Liver (tissue), 9 donors: Measurements from ENCODE around the gene OXNAD1. TPM values are rescaled to one million over a fixed set of nuclear protein-coding genes. Genes with fewer than 3 reads are reported as not detected.
A peak's percentile ranks its signal among the peaks of the same experiment; 100 is the strongest.

Experiments
- DNase-seq: peaks from one replicate; pipeline ENCODE4 v3.0.0-alpha.2; 2017; ENCODE audit warnings: low spot score
- H3K27ac ChIP-seq, 2 donors: one replicate each; pipeline ENCODE4 v1.7.0; 2013; ENCODE audit warnings: inconsistent platforms in 2 of 2, low read length in 2 of 2, control low read depth in 1 of 2, low read depth in 1 of 2, mild to moderate bottlenecking in 1 of 2
- H3K27me3 ChIP-seq, 4 donors: one replicate each; pipeline versions ENCODE4 v1.6.1 to v1.7.0; 2013; ENCODE audit warnings: low read length in 3 of 4, inconsistent platforms in 1 of 4, mild to moderate bottlenecking in 1 of 4, moderate library complexity in 1 of 4; ENCODE audit not compliant: control insufficient read depth in 4 of 4, insufficient read depth in 4 of 4
- H3K36me3 ChIP-seq, 4 donors: one replicate each; pipeline versions ENCODE4 v1.6.1 to v1.7.0; 2013; ENCODE audit warnings: low read length in 3 of 4, mild to moderate bottlenecking in 3 of 4, low read depth in 1 of 4, moderate library complexity in 1 of 4; ENCODE audit not compliant: control insufficient read depth in 4 of 4, insufficient read depth in 3 of 4
- H3K4me1 ChIP-seq, 4 donors: one replicate each; pipeline versions ENCODE4 v1.6.1 to v1.7.0; 2013; ENCODE audit warnings: low read length in 3 of 4, mild to moderate bottlenecking in 3 of 4, moderate library complexity in 1 of 4; ENCODE audit not compliant: control insufficient read depth in 4 of 4, insufficient read depth in 4 of 4
- H3K4me3 ChIP-seq, 3 donors: one replicate each; pipeline versions ENCODE4 v1.6.1 to v1.7.0; 2013; ENCODE audit warnings: low read length in 3 of 3, control low read depth in 1 of 3, low read depth in 1 of 3, mild to moderate bottlenecking in 1 of 3
- H3K9ac ChIP-seq, 2 donors: one replicate each; pipeline ENCODE4 v1.7.0; 2013; ENCODE audit warnings: low read length in 2 of 2, mild to moderate bottlenecking in 2 of 2, moderate library complexity in 2 of 2, control low read depth in 1 of 2, low read depth in 1 of 2
- H3K9me3 ChIP-seq, 4 donors: one replicate each; pipeline versions ENCODE4 v1.6.1 to v1.7.0; 2013; ENCODE audit warnings: low read length in 3 of 4; ENCODE audit not compliant: control insufficient read depth in 4 of 4
- ATF3 ChIP-seq: IDR thresholded peaks from 2 replicates; pipeline ENCODE4 v1.6.1; 2016; ENCODE audit warnings: antibody characterized with exemption
- EGR1 ChIP-seq, 2 donors: IDR thresholded peaks; 2 replicates each; pipeline ENCODE4 v1.6.1; 2016 to 2018; ENCODE audit warnings: antibody characterized with exemption in 2 of 2, low read depth in 2 of 2
- FOXA1 ChIP-seq: IDR thresholded peaks from 2 replicates; pipeline ENCODE4 v1.6.1; 2016; ENCODE audit warnings: antibody characterized with exemption
- HNF4A ChIP-seq, 2 donors: conservative IDR thresholded peaks; 2 replicates each; pipeline ENCODE4 v1.6.1; 2016; ENCODE audit warnings: antibody characterized with exemption in 2 of 2, mild to moderate bottlenecking in 2 of 2
- HNF4G ChIP-seq: IDR thresholded peaks from 2 replicates; pipeline ENCODE4 v1.6.1; 2016; ENCODE audit warnings: antibody characterized with exemption
- JUND ChIP-seq, 2 donors: IDR thresholded peaks; 2 replicates each; pipeline ENCODE4 v1.6.1; 2016; ENCODE audit warnings: antibody characterized with exemption in 2 of 2
- MAX ChIP-seq: IDR thresholded peaks from 2 replicates; pipeline ENCODE4 v1.6.1; 2016; ENCODE audit warnings: antibody characterized with exemption
- NR2F2 ChIP-seq: IDR thresholded peaks from 2 replicates; pipeline ENCODE4 v1.6.1; 2016; ENCODE audit warnings: antibody characterized with exemption
- RXRA ChIP-seq, 2 donors: IDR thresholded peaks; 2 replicates each; pipeline ENCODE4 v1.6.1; 2017 to 2018; ENCODE audit warnings: antibody characterized with exemption in 2 of 2, mild to moderate bottlenecking in 1 of 2
- SP1 ChIP-seq: IDR thresholded peaks from 2 replicates; pipeline ENCODE4 v1.6.1; 2018; ENCODE audit warnings: antibody characterized with exemption, mild to moderate bottlenecking
- TAF1 ChIP-seq: conservative IDR thresholded peaks from 2 replicates; pipeline ENCODE4 v1.6.1; 2016; ENCODE audit warnings: antibody characterized with exemption, mild to moderate bottlenecking
- YY1 ChIP-seq: IDR thresholded peaks from 2 replicates; pipeline ENCODE4 v1.6.1; 2016; ENCODE audit warnings: antibody characterized with exemption, mild to moderate bottlenecking
- ZBTB33 ChIP-seq: IDR thresholded peaks from 2 replicates; pipeline ENCODE4 v1.6.1; 2016; ENCODE audit warnings: antibody characterized with exemption
- WGBS: extraction: QIAGEN DNeasy Blood & Tissue Kit; methylation state at CpG from one replicate; pipeline ENCODE4 v1.1.7; 2013; 5-methylcytosine and 5-hydroxymethylcytosine counted together
- polyA plus RNA-seq, 2 donors: library from polyadenylated mRNA; stranded (reverse) in 1 of 2; unstranded in 1 of 2; fragments of 200-250 nt in 1 of 2; fragments of >200 nt in 1 of 2; fragmentation: Nextera tagmentation in 1 of 2; extraction: Ambion mirVana in 1 of 2; gene quantifications; one replicate each; pipeline versions ENCODE4 v1.2.1 to v1.2.3, GENCODE V29; 2013 to 2015
- total RNA-seq, 2 donors: library from RNA; depleted of rRNA; stranded (reverse); fragments of >200 nt; gene quantifications; one replicate each; pipeline ENCODE4 v1.2.3, GENCODE V29; 2014
- donor health status: healthy.
- donor health status: healthy.
- donor health status: healthy.
- donor health status: healthy.
- donor health status: healthy.

The OXNAD1 gene
- total and polyA plus RNA-seq, 4 donors, result 9.3 to 24.6 (median 14.1) TPM

- TF ChIP-seq NR2F2 (no peak), MAX (peak; percentile 26), ZBTB33 (no peak), RXRA (IDR thresholded peaks at IDR 0.05) (peak; percentile 40 to 51), JUND (IDR thresholded peaks at IDR 0.05) (peak in 1 of 2 donors; percentile 14), YY1 (peak; percentile 61), SP1 (peak; percentile 66), TAF1 (no peak), FOXA1 (no peak)
Observed at GRCh38 chr3:16253601-16254000, 11.4 kb upstream of the OXNAD1 start (continued).

GRCh38 chr3:16254916-16255315, 10.1 kb upstream of the OXNAD1 start:
- H3K9ac ChIP-seq, result no peak overlapping the region
- WGBS, result 85% methylated on average over 5 of the region's 5 CpGs
- no peaks in the 10 kb centered on the region for H3K27me3 ChIP-seq
- no peak overlapping the region for H3K27ac ChIP-seq
- no peak for DNase-seq
- H3K36me3 ChIP-seq, result peaks cover 0 to 11% (median 8%) of the 10 kb centered on the region in 4 donors
- no peaks in the 10 kb centered on the region for H3K9me3 ChIP-seq
- no peak for TF ChIP-seq FOXA1
- no peak for TF ChIP-seq HNF4G
- TF ChIP-seq YY1, result no peak
- H3K4me3 ChIP-seq, result no peak overlapping the region
- peaks cover 0 to 21% (median 17%) of the 10 kb centered on the region in 4 donors for H3K4me1 ChIP-seq

- WGBS, result 91% methylated on average over 3 of the region's 3 CpGs
- H3K36me3 ChIP-seq, result peaks cover 0 to 15% (median 12%) of the 10 kb centered on the region in 4 donors
- H3K4me1 ChIP-seq, result peaks cover 0 to 21% (median 17%) of the 10 kb centered on the region in 4 donors
- no peak overlapping the region for H3K9ac ChIP-seq
- DNase-seq, result no peak
- TF ChIP-seq YY1, result no peak
- no peak for TF ChIP-seq SP1
- TF ChIP-seq HNF4A (conservative IDR thresholded peaks at IDR 0.05), result no peak
- TF ChIP-seq FOXA1, result no peak
- no peak for TF ChIP-seq MAX
- TF ChIP-seq EGR1 (IDR thresholded peaks at IDR 0.05; ENCODE audit: low read depth in 2 of 2), result no peak
- TF ChIP-seq RXRA (IDR thresholded peaks at IDR 0.05), result no peak
- H3K27me3 ChIP-seq, result no peaks in the 10 kb centered on the region
- no peaks in the 10 kb centered on the region for H3K9me3 ChIP-seq
- no peak overlapping the region for H3K27ac ChIP-seq
- H3K4me3 ChIP-seq, result no peak overlapping the region
Observed at GRCh38 chr3:16255326-16255725, 9.7 kb upstream of the OXNAD1 start.

GRCh38 chr3:16255726-16256125, 9.3 kb upstream of the OXNAD1 start:
- Histone ChIP-seq H3K4me3 (no peak overlapping the region), H3K36me3 (peaks cover 0 to 19% (median 14%) of the 10 kb centered on the region in 4 donors), H3K9me3 (no peaks in the 10 kb centered on the region), H3K27ac (no peak overlapping the region), H3K27me3 (no peaks in the 10 kb centered on the region), H3K4me1 (peaks cover 0 to 21% (median 17%) of the 10 kb centered on the region in 4 donors), H3K9ac (no peak overlapping the region)
- DNase-seq, result no peak
- TF ChIP-seq ATF3, result no peak
- WGBS, result 96% methylated on average over 5 of the region's 5 CpGs
